IPS-18c (cell line): ENCODE measurements around the gene TRAPPC1.
"Not testable (repeated sequence)": the region's sequence is repeated elsewhere in the genome, so short reads cannot be mapped to it uniquely, and the experiment has no call there.

ENCODE experiments used
- H3K4me3 ChIP-seq: 2 replicates; pipeline ENCODE4 v1.7.0; 2013; ENCODE audit warnings: low read depth, mild to moderate bottlenecking, low read length, moderate library complexity; ENCODE audit not compliant: insufficient read depth
- H3K9me3 ChIP-seq: one replicate; pipeline ENCODE4 v1.6.1; 2013; ENCODE audit warnings: mild to moderate bottlenecking, low read length, moderate library complexity; ENCODE audit not compliant: control insufficient read depth, insufficient read depth

Gene TRAPPC1, protein sequence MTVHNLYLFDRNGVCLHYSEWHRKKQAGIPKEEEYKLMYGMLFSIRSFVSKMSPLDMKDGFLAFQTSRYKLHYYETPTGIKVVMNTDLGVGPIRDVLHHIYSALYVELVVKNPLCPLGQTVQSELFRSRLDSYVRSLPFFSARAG

DNA sequence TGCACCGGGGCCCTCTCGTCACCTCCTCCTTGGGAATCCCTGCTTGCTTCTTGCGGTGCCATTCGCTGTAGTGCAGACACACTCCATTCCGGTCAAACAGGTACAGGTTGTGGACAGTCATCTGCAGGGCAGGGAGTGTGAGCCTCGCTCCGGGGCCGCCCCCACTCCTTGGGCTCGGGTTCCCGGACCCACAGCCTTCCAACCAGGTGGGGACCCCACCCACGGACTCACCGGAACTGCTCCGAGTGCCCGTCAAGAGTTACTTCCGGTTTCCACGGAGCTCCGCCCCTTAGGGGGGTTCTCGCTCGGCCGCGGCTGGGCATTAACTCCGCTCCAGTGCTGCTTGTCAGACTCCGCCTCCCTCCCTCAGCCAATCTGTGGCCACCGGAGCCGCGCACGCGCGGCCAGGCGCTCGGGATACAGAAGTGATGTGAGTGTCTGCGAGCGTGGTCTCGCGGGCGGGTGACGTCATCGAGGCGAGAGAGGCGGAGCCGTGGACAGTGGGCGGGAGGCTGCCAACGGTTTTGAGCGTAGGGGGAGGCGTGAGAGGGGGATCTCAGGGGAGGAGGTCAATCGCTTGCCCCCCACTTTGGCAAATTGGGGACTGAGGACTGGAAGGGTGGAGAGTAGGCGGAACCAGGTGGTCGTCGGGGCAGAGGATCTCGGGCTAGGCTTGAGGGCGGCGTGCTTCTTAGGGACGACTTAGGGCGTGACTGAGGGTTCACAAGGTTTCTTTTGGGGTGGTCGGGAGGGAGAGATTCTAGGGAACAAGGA lies at the start of gene TRAPPC1, which contains the start of gene CNTROB:
TSS of gene TRAPPC1 (minus strand) at position 238 of the 774 bp plus-strand sequence. CDS start at position 121, 117 bp downstream.
TSS of gene CNTROB (plus strand) at position 498 of the 774 bp plus-strand sequence. CDS start 874 bp downstream, outside the sequence.
- Histone ChIP-seq H3K9me3 (no peaks in the 10 kb centered on the region), H3K4me3 (peak within 1 kb of the TSS; percentile 98)

DNA sequence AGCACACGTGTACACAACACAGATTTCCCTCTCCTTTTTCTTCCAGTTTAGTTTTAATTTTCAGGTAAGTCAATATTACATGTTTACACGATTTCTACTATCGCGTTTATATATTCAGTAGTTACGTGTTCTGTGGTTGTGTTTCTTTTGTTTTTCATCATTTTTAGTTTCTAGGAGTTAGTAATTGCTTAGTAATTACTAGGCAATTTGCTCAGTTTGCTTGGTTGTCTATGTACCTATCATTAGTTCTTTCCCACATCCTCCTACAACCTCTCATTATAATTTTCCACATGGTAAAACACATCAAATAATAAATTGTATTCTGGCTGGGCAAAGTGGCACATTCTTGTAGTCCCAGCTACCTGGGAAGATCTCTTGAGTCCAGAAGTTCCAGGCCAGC lies 46.1 kb upstream of the TRAPPC1 start:
- Histone ChIP-seq H3K9me3 (no peaks in the 10 kb centered on the region), H3K4me3 (no peak overlapping the region)

DNA sequence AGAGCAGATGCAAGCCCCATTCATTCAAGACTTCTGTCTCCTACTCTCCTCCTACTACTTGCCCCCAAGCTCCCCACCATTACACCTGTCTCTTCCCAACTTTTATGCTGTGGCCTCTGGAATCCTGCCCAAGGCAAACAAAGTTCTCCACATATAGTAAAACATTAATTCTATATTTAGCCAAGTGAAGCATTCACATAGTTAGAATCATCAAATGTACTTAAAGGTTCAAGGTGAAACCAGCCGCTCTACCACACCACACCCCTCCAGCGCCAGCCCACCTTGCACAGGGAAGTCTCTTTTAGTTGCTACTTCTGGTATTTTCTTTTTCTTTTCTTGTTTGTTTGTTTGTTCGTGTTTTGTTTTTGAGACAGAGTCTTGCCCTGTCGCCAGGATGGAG lies 45.3 kb upstream of the TRAPPC1 start:
- Histone ChIP-seq H3K9me3 (no peaks in the 10 kb centered on the region), H3K4me3 (no peak overlapping the region)

DNA sequence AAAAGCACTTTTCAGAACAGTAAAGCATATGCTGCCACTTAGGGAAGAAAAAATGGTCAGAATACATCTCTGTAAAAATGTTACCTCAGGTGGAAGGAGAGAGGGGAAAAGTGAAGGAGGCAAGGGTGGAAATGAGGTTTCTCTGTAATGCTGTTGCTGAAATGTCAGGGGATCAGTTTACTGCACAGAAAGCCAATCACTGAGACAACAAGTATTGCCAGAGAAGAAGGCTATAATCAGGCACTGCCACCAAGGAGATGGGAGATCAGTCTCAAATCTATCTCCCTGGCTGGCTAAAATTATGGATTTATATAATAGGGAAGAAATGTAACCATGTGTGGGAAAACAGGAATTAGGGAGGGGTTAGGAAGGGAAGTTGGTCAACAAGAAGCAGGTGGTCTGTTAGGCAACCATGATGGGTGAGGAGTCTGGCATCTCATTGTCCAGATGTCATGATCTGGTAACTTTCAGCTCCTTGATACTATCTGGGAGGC lies 42.9 kb upstream of the TRAPPC1 start:
- H3K9me3 ChIP-seq = no peaks in the 10 kb centered on the region
- H3K4me3 ChIP-seq = no peak overlapping the region

DNA sequence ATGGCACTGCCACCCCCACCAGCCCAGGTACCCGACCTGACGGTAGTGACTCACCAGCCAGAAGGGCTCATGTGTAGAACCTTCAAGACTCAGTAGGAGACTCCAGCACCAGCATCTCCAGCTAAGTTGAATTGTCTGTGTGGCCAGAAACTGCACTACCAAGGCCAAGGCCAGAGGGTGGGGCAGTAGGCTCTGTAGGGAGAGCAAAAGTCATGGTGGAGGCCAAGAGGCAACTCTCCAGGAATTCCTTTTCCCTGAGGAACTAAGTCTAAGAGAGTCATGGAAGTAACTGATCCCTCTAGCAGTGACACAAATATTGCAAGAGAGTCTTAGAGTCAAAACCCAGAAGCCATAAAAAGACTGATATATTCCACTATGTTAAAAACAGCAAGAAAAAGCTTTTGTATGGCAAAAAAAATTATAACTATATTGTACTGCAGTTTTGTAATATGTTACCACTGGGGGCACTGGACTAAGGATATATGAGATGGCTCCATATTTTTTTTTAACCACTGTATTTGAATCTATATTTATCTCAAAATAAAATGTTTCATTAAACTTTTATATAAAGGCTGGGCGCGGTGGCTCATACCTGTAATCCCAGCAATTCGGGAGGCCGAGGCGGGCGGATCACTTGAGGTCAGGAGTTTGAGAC lies 40.5 kb upstream of the TRAPPC1 start:
- Histone ChIP-seq H3K4me3 (no peak overlapping the region), H3K9me3 (no peaks in the 10 kb centered on the region)

DNA sequence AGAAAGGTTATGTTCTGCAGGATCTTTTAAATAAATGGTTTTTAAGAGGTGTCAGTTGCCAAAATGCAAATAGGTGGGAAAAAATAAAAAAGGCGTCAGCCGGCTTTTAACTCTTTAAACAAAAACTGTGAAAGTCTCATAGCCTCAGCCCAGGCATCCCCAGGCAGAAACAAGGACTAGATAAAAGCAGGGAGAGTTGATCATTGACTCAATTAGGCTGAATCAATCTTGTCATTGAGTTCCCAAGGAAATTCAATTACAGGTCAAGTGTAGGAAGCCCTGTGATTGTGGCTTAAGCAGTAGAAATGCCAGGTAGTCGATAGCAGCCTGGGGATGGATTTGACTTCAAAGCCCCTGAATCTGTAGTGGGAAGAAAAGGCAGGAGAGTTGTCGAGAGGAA lies 39.9 kb upstream of the TRAPPC1 start:
- H3K4me3 ChIP-seq = no peak overlapping the region
- H3K9me3 ChIP-seq = no peaks in the 10 kb centered on the region

DNA sequence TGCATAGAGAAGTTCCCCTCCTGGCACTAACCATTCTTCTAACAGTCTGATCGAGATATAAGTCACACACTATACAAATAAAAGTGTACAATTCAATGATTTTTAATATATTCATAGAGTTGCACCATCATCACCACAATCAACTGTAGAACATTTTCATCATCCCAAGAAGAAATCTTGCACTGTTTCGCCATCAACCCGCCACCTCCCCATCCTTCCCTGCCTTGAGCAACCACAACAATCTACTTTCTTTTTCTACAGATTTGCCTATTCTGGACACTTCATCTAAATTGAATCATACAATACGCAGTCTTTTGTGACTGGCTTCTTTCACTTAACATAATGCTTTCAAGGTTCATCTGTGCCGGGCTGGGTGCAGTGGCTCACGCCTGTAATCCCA lies 37.7 kb upstream of the TRAPPC1 start:
- no peak overlapping the region for H3K4me3 ChIP-seq

DNA sequence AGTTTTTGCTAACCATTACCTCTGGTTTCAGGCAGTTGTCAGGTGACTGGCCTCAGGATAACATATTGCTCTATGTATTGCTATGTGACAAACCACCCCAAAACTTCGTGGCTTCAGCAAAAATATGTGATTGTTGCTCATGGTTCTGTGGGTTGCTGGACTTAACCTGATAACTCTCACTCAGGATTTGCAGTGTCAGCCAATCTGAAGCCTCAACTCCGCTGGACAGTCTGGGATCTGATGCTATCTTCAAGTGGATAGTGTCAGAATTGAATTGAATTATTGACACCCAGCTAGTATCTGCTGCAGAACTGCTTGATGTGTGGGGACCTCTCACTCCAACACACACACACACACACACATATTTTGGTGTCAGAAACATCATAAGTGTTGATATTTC lies 36.0 kb upstream of the TRAPPC1 start:
- Histone ChIP-seq H3K4me3 (no peak overlapping the region), H3K9me3 (no peaks in the 10 kb centered on the region)

More for the DNA sequence above, 37.7 kb upstream of the TRAPPC1 start:
- no peaks in the 10 kb centered on the region for H3K9me3 ChIP-seq

DNA sequence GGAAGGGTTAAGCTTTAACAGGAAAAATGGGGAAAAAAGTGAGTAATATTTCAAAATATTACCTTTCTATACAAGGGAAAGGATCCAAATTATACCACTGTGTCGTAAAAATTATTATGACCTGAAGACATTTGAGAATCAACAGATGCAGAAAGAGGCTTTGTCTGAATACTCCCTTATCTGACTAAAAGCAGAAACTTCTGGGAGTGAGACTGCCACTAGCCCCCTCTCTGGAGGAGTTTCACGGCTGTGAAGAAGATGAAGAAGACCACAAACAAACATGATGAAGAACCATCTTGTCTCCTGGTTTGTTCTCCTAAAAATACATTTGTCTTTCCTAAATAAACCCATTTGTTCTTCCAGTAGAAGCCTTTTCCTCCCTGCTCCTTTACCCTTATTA lies 29.7 kb upstream of the TRAPPC1 start:
- Histone ChIP-seq H3K4me3 (no peak overlapping the region), H3K9me3 (no peaks in the 10 kb centered on the region)

DNA sequence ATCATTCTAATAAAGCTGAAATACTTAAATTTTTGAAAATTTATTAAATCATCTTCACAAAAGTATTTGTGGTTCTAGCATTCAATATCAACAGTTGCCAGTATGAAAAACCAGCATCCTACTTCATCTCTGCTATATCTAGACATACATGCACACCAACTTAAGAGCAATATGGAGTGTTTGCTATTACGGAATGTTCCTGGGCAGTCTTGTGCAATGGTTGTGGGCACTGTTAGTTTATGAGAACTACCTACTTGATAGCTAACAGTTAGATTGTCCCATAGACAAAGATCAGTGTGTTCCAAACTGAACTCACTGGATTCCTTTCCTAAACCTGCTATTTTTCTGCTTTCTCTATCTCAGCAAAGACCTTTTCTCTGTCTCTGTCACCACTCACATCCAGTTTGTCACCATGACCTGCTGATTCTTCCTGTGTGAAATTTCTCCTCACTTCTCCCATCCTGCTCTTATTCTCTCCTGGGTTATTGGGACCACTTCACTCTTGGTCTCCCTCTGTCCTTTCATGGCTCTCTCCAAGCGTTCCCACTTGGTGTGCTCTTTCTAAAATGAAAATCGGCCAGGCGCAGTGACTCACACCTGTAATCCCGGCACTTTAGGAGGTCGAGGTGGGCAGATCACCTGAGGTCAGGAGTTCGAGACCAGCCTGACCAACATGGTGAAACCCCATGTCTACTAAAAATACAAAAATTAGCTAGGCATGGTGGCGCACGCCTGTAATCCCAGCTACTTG lies 27.9 kb upstream of the TRAPPC1 start:
- H3K4me3 ChIP-seq = no peak overlapping the region
- H3K9me3 ChIP-seq = no peaks in the 10 kb centered on the region

DNA sequence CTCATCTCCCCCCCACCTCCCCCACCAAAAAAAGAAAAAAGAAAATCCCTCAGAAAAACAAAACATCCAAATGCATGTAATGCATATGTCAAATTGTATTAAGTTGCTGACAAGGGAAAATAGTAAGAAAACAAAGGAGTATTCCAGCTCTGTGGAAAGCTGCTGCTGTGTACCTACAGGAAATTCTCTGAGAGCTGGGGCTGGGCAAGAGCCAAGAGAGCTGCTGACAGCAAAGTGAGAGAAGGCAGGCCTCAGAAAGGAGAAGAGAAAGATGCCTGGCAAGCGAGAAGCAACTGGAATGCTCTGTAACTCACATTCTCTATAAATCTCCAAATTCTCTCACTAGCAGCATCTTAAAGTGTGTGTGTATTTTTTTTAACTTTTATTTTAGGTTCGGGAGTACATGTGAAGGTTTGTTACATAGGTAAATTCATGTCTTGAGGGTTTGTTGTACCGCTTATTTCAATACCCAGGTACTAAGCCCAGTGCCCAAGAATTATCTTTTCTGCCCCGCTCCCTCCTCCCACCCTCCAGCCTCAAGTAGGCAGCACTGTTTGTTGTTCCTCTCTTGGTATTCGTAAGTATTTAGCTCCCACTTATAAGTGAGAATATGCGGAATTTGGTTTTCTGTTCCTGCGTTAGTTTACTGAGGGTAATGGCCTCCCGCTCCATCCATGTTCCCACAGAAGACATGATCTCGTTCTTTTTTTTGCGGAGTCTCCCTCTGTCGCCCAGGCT lies 24.7 kb upstream of the TRAPPC1 start:
- H3K4me3 ChIP-seq = no peak overlapping the region
- no peaks in the 10 kb centered on the region for H3K9me3 ChIP-seq

DNA sequence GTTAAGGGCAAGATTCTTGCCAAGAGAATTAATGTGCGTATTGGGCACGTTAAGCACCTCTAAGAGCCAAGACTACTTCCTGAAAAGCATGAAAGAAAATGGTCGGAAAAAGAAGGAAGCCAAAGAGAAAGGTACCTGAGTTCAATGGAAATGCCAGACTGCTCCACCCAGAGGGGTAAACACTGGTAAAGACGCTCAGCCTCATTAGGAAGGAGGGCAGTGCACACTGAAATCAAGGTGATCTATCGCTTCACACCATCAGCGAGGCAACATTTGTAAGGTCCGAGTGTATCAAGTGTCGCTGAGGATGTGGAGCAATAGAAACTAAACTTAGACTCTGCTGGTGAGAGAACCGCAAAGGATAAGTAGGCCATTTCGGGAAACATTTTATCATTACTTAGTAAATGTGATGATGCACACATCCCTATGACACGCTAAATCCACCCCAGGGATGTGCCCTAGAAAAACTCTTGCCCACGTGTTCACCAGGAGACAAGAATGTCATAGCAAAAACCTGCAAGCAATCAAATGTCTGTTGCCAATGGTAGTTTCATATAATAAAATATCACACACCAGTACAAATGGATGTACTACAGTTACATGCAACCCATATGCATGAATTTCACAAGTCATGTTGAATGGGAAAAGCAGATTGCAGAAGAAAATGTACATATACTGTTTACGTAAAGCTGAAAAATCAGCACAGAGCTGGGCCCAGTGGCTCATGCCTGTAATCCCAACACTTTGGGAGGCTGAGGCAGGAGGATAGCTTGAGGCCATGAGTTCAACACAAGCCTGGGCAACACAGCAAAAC lies 23.9 kb upstream of the TRAPPC1 start:
- H3K4me3 ChIP-seq = no peak overlapping the region
- no peaks in the 10 kb centered on the region for H3K9me3 ChIP-seq

DNA sequence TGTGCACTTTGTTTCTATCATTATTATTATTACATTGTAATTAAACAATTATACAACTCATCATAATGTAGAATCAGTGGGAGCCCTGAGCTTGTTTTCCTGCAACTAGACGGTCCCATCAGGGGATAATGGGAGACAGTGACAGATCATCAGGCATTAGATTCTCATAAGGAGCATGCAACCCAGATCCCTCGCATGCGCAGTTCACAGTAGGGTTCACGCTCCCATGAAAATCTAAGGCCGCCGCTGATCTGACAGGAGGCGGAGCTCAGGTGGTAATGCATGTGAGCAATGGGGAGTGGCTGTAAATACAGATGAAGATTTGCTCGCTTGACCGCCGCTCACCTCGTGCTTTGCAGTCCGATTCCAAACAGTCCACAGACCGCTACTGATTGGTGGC lies 21.5 kb upstream of the TRAPPC1 start:
- not testable (repeated sequence) for H3K4me3 ChIP-seq, H3K9me3 ChIP-seq

DNA sequence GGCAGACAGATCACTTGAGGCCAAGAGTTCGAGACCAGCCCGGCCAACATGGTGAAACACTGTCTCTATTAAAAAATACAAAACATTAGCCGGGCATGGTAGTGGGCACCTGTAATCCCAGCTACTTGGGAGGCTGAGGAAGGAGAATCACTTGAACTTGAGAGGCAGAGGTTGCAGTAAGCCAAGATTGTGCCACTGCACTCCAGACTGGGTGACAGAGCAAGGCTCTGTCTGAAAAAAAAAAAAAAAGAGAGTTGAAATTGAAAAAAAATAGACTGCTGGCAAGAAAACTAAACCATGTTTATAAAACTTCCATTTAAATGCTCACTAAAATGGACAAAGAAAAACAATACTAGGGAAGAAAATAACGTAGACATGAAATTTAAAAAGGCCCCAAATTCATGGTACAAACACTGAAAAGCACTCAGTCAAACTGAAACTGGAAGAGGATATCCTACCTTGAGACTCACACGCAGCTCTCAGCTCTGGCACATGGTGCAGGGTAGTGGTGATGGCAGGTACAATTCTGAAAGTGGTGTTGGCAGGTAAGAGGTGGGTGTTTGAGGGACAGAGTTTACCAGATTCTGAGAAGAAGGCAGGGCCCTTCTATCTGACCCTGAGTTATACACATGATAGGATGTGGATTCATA lies 19.5 kb upstream of the TRAPPC1 start:
- Histone ChIP-seq H3K9me3 (no peaks in the 10 kb centered on the region), H3K4me3 (no peak overlapping the region)

DNA sequence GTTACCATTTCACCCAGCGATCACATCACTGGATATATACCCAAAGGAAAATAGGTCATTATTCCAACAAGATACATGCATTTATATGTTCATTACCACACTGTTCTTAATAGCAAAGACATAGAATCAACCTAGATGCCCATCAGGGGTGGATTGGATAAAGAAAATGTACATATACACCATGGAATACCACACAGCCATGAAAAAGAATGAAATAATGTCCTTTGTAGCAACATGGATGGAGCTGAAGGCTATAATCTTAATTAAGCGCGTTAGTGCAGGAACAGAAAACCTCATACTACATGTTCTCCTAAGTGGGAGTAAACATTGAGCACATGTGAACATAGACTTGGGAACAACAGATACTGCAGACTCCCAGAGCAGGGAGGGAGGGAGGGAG lies 18.8 kb upstream of the TRAPPC1 start:
- Histone ChIP-seq H3K9me3 (no peaks in the 10 kb centered on the region), H3K4me3 (no peak overlapping the region)

DNA sequence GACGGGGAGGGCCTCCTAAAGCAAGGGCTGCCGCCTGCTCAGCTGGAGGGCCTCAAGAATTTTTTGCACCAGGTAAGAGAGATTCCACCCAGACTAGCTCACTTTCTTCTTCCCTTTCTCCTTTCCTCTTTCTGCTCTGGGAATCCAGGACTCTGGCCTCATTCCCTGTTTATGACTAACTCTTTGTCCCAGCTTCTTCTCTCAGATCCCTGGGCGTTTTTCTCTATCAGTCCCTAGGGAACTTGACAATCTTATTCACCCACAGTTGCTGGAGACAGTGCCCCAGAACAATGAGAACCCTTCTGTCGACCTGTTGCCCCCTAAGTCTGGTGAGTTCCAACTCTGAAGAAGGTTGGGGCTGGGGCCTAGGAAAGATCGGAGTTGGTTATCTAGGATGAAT lies 15.9 kb upstream of the TRAPPC1 start:
- H3K9me3 ChIP-seq = no peaks in the 10 kb centered on the region

More for the DNA sequence above, 15.9 kb upstream of the TRAPPC1 start:
- H3K4me3 ChIP-seq = no peak overlapping the region
